Upper lobe of left lung (tissue), 4 donors: ENCODE results near the gene KPNA1.

Experiments
- POLR2A ChIP-seq, 4 donors: fragments of 450-650 bp; IDR thresholded peaks; one replicate each; pipeline ENCODE4 v1.5.1; 2016 to 2017; ENCODE audit warnings: antibody characterized with exemption in 4 of 4, mild to moderate bottlenecking in 2 of 4
- TF ChIP-seq, protein P1 (sequence below), 6 experiments: fragments of 450-650 bp in 4 of 6; fragments of 200-600 bp in 2 of 6; sonication (generic) in 2 of 6; IDR thresholded peaks; one replicate each; pipeline ENCODE4 v1.5.1; 2016 to 2019; ENCODE audit warnings: antibody characterized with exemption in 6 of 6

DNA sequence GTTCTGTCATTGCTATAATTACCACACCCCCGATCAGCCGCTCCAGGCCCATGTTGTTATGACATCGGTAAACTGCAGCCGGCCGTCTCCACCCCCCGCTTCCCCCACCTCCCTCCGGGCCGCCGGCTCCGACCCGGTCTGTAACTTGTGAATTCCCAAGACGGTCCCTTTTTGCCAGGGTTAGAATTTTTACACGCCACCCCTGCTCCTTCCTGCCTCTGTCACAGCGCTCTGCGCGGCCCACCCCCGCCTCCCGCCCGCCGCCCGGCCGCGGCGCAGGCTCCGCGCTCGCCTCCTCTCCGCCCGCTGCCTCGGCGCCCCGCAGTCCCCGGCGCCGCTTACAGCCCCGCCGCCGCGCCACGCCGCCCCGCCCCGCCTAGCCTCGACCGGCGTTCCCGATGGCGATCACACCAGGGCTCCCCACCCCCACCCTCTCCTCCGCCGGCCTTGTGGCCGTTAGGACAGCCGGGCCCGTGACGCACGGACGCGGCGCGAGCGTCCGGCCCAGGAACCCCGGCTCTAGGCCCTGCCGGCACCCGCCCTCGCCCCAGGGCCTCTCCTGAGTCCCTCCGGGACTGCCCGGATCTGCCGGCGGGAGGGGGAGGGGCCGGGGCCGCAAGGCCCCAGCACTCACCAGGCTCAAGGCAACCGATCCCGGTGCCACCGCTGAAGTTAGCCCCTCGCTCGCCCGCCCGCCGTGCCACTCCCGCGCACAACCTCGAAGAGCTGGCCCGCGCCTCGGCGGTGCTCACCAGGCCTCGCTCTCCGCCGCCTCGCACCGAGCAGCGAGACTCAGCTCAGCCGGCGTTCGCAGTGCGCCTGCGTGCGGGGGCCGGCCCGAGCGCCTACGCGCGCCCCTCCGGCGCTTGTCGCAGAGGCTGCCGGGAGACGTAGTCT lies at the start of gene KPNA1:
- TF ChIP-seq, protein P1, sequence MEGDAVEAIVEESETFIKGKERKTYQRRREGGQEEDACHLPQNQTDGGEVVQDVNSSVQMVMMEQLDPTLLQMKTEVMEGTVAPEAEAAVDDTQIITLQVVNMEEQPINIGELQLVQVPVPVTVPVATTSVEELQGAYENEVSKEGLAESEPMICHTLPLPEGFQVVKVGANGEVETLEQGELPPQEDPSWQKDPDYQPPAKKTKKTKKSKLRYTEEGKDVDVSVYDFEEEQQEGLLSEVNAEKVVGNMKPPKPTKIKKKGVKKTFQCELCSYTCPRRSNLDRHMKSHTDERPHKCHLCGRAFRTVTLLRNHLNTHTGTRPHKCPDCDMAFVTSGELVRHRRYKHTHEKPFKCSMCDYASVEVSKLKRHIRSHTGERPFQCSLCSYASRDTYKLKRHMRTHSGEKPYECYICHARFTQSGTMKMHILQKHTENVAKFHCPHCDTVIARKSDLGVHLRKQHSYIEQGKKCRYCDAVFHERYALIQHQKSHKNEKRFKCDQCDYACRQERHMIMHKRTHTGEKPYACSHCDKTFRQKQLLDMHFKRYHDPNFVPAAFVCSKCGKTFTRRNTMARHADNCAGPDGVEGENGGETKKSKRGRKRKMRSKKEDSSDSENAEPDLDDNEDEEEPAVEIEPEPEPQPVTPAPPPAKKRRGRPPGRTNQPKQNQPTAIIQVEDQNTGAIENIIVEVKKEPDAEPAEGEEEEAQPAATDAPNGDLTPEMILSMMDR (IDR thresholded peaks at IDR 0.05), result peak in 1 of 6 experiments; percentile 23
- peak in 3 of 4 donors; percentile 93 to 98 (median 98) for TF ChIP-seq POLR2A (IDR thresholded peaks at IDR 0.05)
